Neuronal stem cell (in vitro differentiated cells): ENCODE measurements around the gene BRINP2.

Experiments
- DNase-seq: peaks from one replicate; pipeline ENCODE4 v3.0.0-alpha.2; 2013; ENCODE audit warnings: low spot score
- H2AFZ ChIP-seq: one replicate; pipeline ENCODE4 v1.6.1; 2013; ENCODE audit warnings: mild to moderate bottlenecking, low read length, inconsistent platforms
- H2AK5ac ChIP-seq: 2 replicates; pipeline ENCODE4 v1.6.1; 2013; ENCODE audit warnings: low read depth, mild to moderate bottlenecking, inconsistent platforms, low read length, moderate library complexity, mixed read lengths
- H2BK120ac ChIP-seq: 2 replicates; pipeline ENCODE4 v1.6.1; 2013; ENCODE audit warnings: low read depth, mild to moderate bottlenecking, inconsistent platforms, low read length, moderate library complexity, mixed read lengths
- H2BK12ac ChIP-seq: one replicate; pipeline ENCODE4 v1.6.1; 2013; ENCODE audit warnings: low read length, inconsistent platforms
- H2BK15ac ChIP-seq: 2 replicates; pipeline ENCODE4 v1.6.1; 2013; ENCODE audit warnings: mild to moderate bottlenecking, low read length, inconsistent platforms, mixed read lengths
- H2BK5ac ChIP-seq: one replicate; pipeline ENCODE4 v1.6.1; 2013; ENCODE audit warnings: inconsistent platforms, mild to moderate bottlenecking, low read length, moderate library complexity
- H3K14ac ChIP-seq: one replicate; pipeline ENCODE4 v1.6.1; 2013; ENCODE audit warnings: low read length, inconsistent platforms
- H3K18ac ChIP-seq: 2 replicates; pipeline ENCODE4 v1.6.1; 2013; ENCODE audit warnings: low read length, inconsistent platforms
- H3K23ac ChIP-seq: 2 replicates; pipeline ENCODE4 v1.6.1; 2013; ENCODE audit warnings: low read depth, mild to moderate bottlenecking, mixed read lengths, low read length, inconsistent platforms; ENCODE audit not compliant: poor library complexity
- H3K27ac ChIP-seq: replicated peaks from 3 replicates; pipeline ENCODE4 v1.5.1; 2013; ENCODE audit warnings: low read length, inconsistent platforms
- H3K27me3 ChIP-seq, 3 experiments: 2 replicates each; pipeline ENCODE4 v1.6.1; 2013; ENCODE audit warnings: low read length in 3 of 3, mild to moderate bottlenecking in 2 of 3, inconsistent platforms in 1 of 3, low read depth in 1 of 3, mixed read lengths in 1 of 3, moderate library complexity in 1 of 3; ENCODE audit not compliant: control insufficient read depth in 3 of 3, insufficient read depth in 3 of 3
- H3K36me3 ChIP-seq, 2 donors: replicated peaks in 1 of 2; 2 replicates each; pipeline ENCODE4 v1.6.1; 2013; ENCODE audit warnings: low read length in 2 of 2; ENCODE audit not compliant: control insufficient read depth in 2 of 2, insufficient read depth in 2 of 2
- H3K4ac ChIP-seq: 2 replicates; pipeline ENCODE4 v1.6.1; 2013; ENCODE audit warnings: inconsistent platforms, mild to moderate bottlenecking, low read length, moderate library complexity
- H3K4me1 ChIP-seq, 2 donors: 1 replicate in 1 of 2; 2 replicates in 1 of 2; pipeline ENCODE4 v1.6.1; 2013; ENCODE audit warnings: low read length in 2 of 2, low read depth in 1 of 2; ENCODE audit not compliant: control insufficient read depth in 2 of 2, insufficient read depth in 1 of 2
- H3K4me2 ChIP-seq: one replicate; pipeline ENCODE4 v1.6.1; 2013; ENCODE audit warnings: mild to moderate bottlenecking, low read length, inconsistent platforms; ENCODE audit not compliant: insufficient read depth, poor library complexity, severe bottlenecking
- H3K4me3 ChIP-seq, 2 donors: 2 replicates each; pipeline ENCODE4 v1.5.1; 2013; ENCODE audit warnings: low read length in 2 of 2, mild to moderate bottlenecking in 2 of 2, inconsistent platforms in 1 of 2, moderate library complexity in 1 of 2
- H3K79me1 ChIP-seq: one replicate; pipeline ENCODE4 v1.6.1; 2013; ENCODE audit warnings: low read depth, mild to moderate bottlenecking, inconsistent platforms, low read length, moderate library complexity
- H3K9ac ChIP-seq: one replicate; pipeline ENCODE4 v1.6.1; 2013; ENCODE audit warnings: mild to moderate bottlenecking, low read depth, low read length, inconsistent platforms; ENCODE audit not compliant: poor library complexity
- H3K9me3 ChIP-seq, 2 donors: replicated peaks in 1 of 2; 2 replicates each; pipeline versions ENCODE3 to v1.6.1; 2013; ENCODE audit warnings: low read length in 2 of 2, mild to moderate bottlenecking in 2 of 2, inconsistent platforms in 1 of 2, low read depth in 1 of 2, mixed read lengths in 1 of 2, moderate library complexity in 1 of 2; ENCODE audit not compliant: control insufficient read depth in 2 of 2, insufficient read depth in 1 of 2
- H4K8ac ChIP-seq: one replicate; pipeline ENCODE4 v1.6.1; 2013; ENCODE audit warnings: low read depth, mild to moderate bottlenecking, inconsistent platforms, low read length, moderate library complexity
- H4K91ac ChIP-seq: one replicate; pipeline ENCODE4 v1.6.1; 2013; ENCODE audit warnings: low read length, low read depth, mild to moderate bottlenecking, inconsistent platforms; ENCODE audit not compliant: poor library complexity
- WGBS, 2 donors: extraction: QIAGEN DNeasy Blood & Tissue Kit; methylation state at CpG; one replicate each; pipeline ENCODE4 v1.1.7; 2013; ENCODE audit warnings: missing lambda C conversion rate in 2 of 2, mixed read lengths in 1 of 2; ENCODE audit not compliant: insufficient read length in 2 of 2, insufficient replicate concordance in 1 of 2; ENCODE audit errors: extremely low coverage in 2 of 2; 5-methylcytosine and 5-hydroxymethylcytosine counted together

BRINP2 gene

GRCh38 chr1:177329871-177330270, 159.1 kb downstream of the BRINP2 start:
- Histone ChIP-seq H3K36me3 (no peaks in the 10 kb centered on the region), H2BK5ac (no peak overlapping the region), H2BK12ac (no peak overlapping the region), H4K91ac (no peak overlapping the region), H3K4me2 (no peak overlapping the region), H2BK15ac (no peak overlapping the region), H3K27me3 (no peaks in the 10 kb centered on the region), H2AK5ac (no peak overlapping the region), H3K79me1 (no peaks in the 10 kb centered on the region), H2AFZ (no peak overlapping the region), H3K4me1 (no peaks in the 10 kb centered on the region), H3K23ac (no peak overlapping the region), H4K8ac (no peak overlapping the region), H3K9me3 (no peaks in the 10 kb centered on the region), H3K18ac (no peak overlapping the region), H3K4ac (no peak overlapping the region), H2BK120ac (no peak overlapping the region), H3K9ac (no peak overlapping the region), H3K4me3 (no peak overlapping the region), H3K27ac (no peak overlapping the region), H3K14ac (no peak overlapping the region)
- no CpG with 5 or more reads among the region's 2 CpGs for WGBS, 2 donors
- DNase-seq = no peak
